ENCODE data around the gene PRKAG2. TPM values are rescaled to one million over a fixed set of nuclear protein-coding genes. Genes with fewer than 3 reads are reported as not detected.
"Not testable (repeated sequence)": the region's sequence is repeated elsewhere in the genome, so short reads cannot be mapped to it uniquely, and the experiment has no call there.

Gene PRKAG2
- total RNA-seq, 1 donor from 2014 or later, result 20.6 TPM

- peaks cover 4% of the 10 kb centered on the region for H3K36me3 Mint-ChIP-seq (ENCODE audit: insufficient read depth)
- DNase-seq (ENCODE audit: low spot score, unreplicated experiment), result no peak
- peaks cover 13% of the 10 kb centered on the region for H3K4me1 Mint-ChIP-seq (ENCODE audit: low read depth)
- H3K27me3 Mint-ChIP-seq, result peaks cover 4% of the 10 kb centered on the region
- H3K4me3 Mint-ChIP-seq (ENCODE audit: low read depth), result no peak overlapping the region
- TF ChIP-seq CTCF (IDR thresholded peaks at IDR 0.05; ENCODE audit: unreplicated experiment), result no peak
- peak overlapping the region; percentile 7 for H3K27ac Mint-ChIP-seq
- peaks cover 11% of the 10 kb centered on the region for H3K9me3 Mint-ChIP-seq (ENCODE audit: low read depth)
These were observed 41.6 kb upstream of the PRKAG2 start for GRCh38 chr7:151918510-151918843.

GRCh38 chr7:151917791-151918509 is 41.0 kb upstream of the PRKAG2 start:
- DNase-seq (ENCODE audit: low spot score, unreplicated experiment), result no peak
- peak overlapping the region; percentile 7 for H3K27ac Mint-ChIP-seq
- no peak for TF ChIP-seq CTCF (IDR thresholded peaks at IDR 0.05; ENCODE audit: unreplicated experiment)
- H3K36me3 Mint-ChIP-seq (ENCODE audit: insufficient read depth), result peaks cover 4% of the 10 kb centered on the region
- peaks cover 11% of the 10 kb centered on the region for H3K9me3 Mint-ChIP-seq (ENCODE audit: low read depth)
- H3K4me1 Mint-ChIP-seq (ENCODE audit: low read depth), result peaks cover 13% of the 10 kb centered on the region
- H3K27me3 Mint-ChIP-seq, result peaks cover 4% of the 10 kb centered on the region
- no peak overlapping the region for H3K4me3 Mint-ChIP-seq (ENCODE audit: low read depth)

DNA sequence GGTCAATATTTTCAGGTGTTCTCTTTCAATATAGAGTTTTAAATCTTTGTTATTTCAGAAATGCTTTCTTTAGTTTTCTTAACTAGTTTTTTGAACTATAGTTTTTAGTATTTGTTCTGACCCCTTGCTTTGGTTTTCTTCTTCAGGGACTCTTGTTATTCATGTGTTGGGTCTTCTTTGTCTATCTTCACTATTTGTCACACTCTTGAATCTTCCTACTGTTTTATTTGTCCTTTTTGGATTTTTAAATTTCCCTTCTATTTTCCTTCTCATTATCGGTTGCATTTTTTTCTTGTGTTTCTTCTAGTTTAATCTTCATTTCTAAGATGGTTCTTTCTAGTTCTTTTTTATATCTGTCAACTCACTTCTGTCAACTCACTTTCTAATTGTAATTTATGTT is 37.1 kb upstream of the PRKAG2 start:
- H3K27ac Mint-ChIP-seq, result no peak overlapping the region
- no peak for DNase-seq (ENCODE audit: low spot score, unreplicated experiment)
- H3K9me3 Mint-ChIP-seq (ENCODE audit: low read depth), result peaks cover 11% of the 10 kb centered on the region
- H3K27me3 Mint-ChIP-seq, result peaks cover 6% of the 10 kb centered on the region
- peaks cover 4% of the 10 kb centered on the region for H3K36me3 Mint-ChIP-seq (ENCODE audit: insufficient read depth)
- no peak for TF ChIP-seq CTCF (IDR thresholded peaks at IDR 0.05; ENCODE audit: unreplicated experiment)
- peaks cover 13% of the 10 kb centered on the region for H3K4me1 Mint-ChIP-seq (ENCODE audit: low read depth)
- H3K4me3 Mint-ChIP-seq (ENCODE audit: low read depth), result no peak overlapping the region

DNA sequence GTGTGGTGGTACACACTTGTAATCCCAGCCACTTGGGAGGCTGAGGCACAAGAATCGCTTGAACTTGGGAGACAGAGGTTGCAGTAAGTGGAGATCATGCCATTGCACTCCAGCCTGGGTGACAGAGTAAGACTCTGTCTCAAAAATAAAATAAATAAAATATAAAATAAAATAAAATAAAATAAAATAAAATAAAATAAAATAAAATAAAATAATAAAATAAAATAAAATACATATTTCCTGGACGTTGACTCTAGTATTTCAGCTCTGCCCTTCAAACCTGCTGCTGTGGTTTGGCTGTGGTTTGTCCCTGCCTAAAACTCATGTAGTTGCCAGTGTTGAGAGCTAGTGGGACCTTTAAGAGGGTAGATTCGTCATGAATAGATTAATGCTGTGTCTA is 33.7 kb upstream of the PRKAG2 start:
- H3K36me3 Mint-ChIP-seq (ENCODE audit: insufficient read depth); DNase-seq (ENCODE audit: low spot score, unreplicated experiment); H3K4me3 Mint-ChIP-seq (ENCODE audit: low read depth); H3K27ac Mint-ChIP-seq; H3K27me3 Mint-ChIP-seq; H3K4me1 Mint-ChIP-seq (ENCODE audit: low read depth): not testable (repeated sequence)
- H3K9me3 Mint-ChIP-seq (ENCODE audit: low read depth), result peaks cover 17% of the 10 kb centered on the region

- not testable (repeated sequence) for DNase-seq (ENCODE audit: low spot score, unreplicated experiment); H3K4me3 Mint-ChIP-seq (ENCODE audit: low read depth); H3K36me3 Mint-ChIP-seq (ENCODE audit: insufficient read depth); H3K9me3 Mint-ChIP-seq (ENCODE audit: low read depth); H3K27ac Mint-ChIP-seq; H3K4me1 Mint-ChIP-seq (ENCODE audit: low read depth); H3K27me3 Mint-ChIP-seq
These were observed 30.2 kb upstream of the PRKAG2 start for GRCh38 chr7:151907115-151907514.

DNA sequence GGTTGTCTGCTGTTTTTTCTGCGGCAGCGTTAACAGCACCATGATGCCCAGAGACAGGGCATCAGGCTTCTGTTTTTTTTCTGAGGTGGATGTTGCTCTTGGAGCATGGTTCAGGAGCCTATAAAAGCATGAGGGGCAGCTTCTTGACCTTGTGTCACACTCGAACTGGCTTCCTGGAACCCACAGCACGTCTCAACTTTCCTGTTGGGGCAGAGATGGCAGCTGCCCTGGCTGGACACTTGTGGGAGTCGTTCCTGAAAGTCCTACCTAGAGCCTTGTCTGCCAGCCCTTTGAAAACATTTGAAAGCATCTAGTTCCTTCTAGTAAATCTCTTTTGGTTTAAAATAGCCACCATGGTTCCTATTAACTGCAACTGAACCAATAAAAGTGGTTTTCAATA is 28.9 kb upstream of the PRKAG2 start:
- peaks cover 6% of the 10 kb centered on the region for H3K9me3 Mint-ChIP-seq (ENCODE audit: low read depth)
- H3K36me3 Mint-ChIP-seq (ENCODE audit: insufficient read depth), result no peaks in the 10 kb centered on the region
- no peak overlapping the region for H3K4me3 Mint-ChIP-seq (ENCODE audit: low read depth)
- no peak for DNase-seq (ENCODE audit: low spot score, unreplicated experiment)
- no peak overlapping the region for H3K27ac Mint-ChIP-seq
- TF ChIP-seq CTCF (IDR thresholded peaks at IDR 0.05; ENCODE audit: unreplicated experiment), result no peak
- H3K27me3 Mint-ChIP-seq, result peaks cover 9% of the 10 kb centered on the region
- H3K4me1 Mint-ChIP-seq (ENCODE audit: low read depth), result no peaks in the 10 kb centered on the region
